Lower lobe of right lung (tissue), 2 donors: Measurements from ENCODE around the gene AKAP6. TPM values are rescaled to one million over a fixed set of nuclear protein-coding genes. Genes with fewer than 3 reads are reported as not detected.

Experiments used
- ATAC-seq, 2 donors: fragments of 200-7000 bp; cut with Tn5 transposase; one replicate each; pipeline ENCODE4 v1.9.1; 2020 to 2022; ENCODE audit warnings: mild to moderate bottlenecking in 2 of 2, moderate library complexity in 2 of 2
- DNase-seq: peaks from one replicate; pipeline ENCODE4 v3.0.0-alpha.2; 2020
- H3K27ac ChIP-seq: fragments of 200-600 bp; one replicate; pipeline ENCODE4 v1.8.0; 2022
- H3K27me3 ChIP-seq: fragments of 200-600 bp; one replicate; pipeline ENCODE4 v1.8.0; 2022; ENCODE audit warnings: low read depth
- H3K36me3 ChIP-seq: fragments of 200-600 bp; one replicate; pipeline ENCODE4 v1.8.0; 2022; ENCODE audit warnings: mild to moderate bottlenecking
- H3K4me1 ChIP-seq: fragments of 200-600 bp; one replicate; pipeline ENCODE4 v1.8.0; 2022
- H3K4me3 ChIP-seq: fragments of 200-600 bp; one replicate; pipeline ENCODE4 v1.8.0; 2022; ENCODE audit warnings: mild to moderate bottlenecking
- H3K9me3 ChIP-seq: fragments of 200-600 bp; one replicate; pipeline ENCODE4 v1.8.0; 2022
- CTCF ChIP-seq: fragments of 200-600 bp; IDR thresholded peaks from one replicate; pipeline ENCODE4 v1.8.0; 2022; ENCODE audit warnings: antibody characterized with exemption, mild to moderate bottlenecking
- intact Hi-C: fragments of 100-400 bp; cut with DNase I; formaldehyde crosslinking; loops from one replicate; pipeline ENCODE4 v1.11.0; 2022
- total RNA-seq: library from RNA; stranded (reverse); fragmentation: NEBNext Ultra II Directional; extraction: Animal tissue kit (Norgen Biotek cat#: 25700); gene quantifications from one replicate; pipeline ENCODE4 v1.2.1, GENCODE V29; 2021
- donor health status: DM: no; HTN: yes; CAD: no; lungs with severe emphysema.

AKAP6 gene
- total RNA-seq, 1 donor from 2014 or later: 8.6 TPM

GRCh38 chr14:32825058-32825457 is 496.0 kb downstream of the AKAP6 start:
- no peak overlapping the region for H3K27ac ChIP-seq
- H3K4me1 ChIP-seq: no peaks in the 10 kb centered on the region
- intact Hi-C loops: no loop called here
- no peaks in the 10 kb centered on the region for H3K27me3 ChIP-seq
- H3K36me3 ChIP-seq: no peaks in the 10 kb centered on the region
- no peak overlapping the region for H3K4me3 ChIP-seq
- no peaks in the 10 kb centered on the region for H3K9me3 ChIP-seq
- ATAC-seq (no peak), DNase-seq (no peak)
- no peak for TF ChIP-seq CTCF

GRCh38 chr14:32826404-32827082 is 497.4 kb downstream of the AKAP6 start:
- ATAC-seq (no peak), DNase-seq (no peak)
- intact Hi-C loops: no loop called here
- Histone ChIP-seq H3K9me3 (no peaks in the 10 kb centered on the region), H3K4me3 (no peak overlapping the region), H3K27me3 (no peaks in the 10 kb centered on the region), H3K4me1 (no peaks in the 10 kb centered on the region), H3K36me3 (no peaks in the 10 kb centered on the region), H3K27ac (no peak overlapping the region)
- TF ChIP-seq CTCF: no peak

- Histone ChIP-seq H3K27ac (no peak overlapping the region), H3K27me3 (no peaks in the 10 kb centered on the region), H3K4me3 (no peak overlapping the region), H3K4me1 (no peaks in the 10 kb centered on the region), H3K36me3 (no peaks in the 10 kb centered on the region), H3K9me3 (no peaks in the 10 kb centered on the region)
- TF ChIP-seq CTCF: no peak
- intact Hi-C loops: no loop called here
- ATAC-seq (no peak), DNase-seq (no peak)
These were observed 498.4 kb downstream of the AKAP6 start for GRCh38 chr14:32827514-32827913.

GRCh38 chr14:32835924-32836323 is 506.8 kb downstream of the AKAP6 start:
- Histone ChIP-seq H3K27ac (no peak overlapping the region), H3K9me3 (no peaks in the 10 kb centered on the region), H3K36me3 (no peaks in the 10 kb centered on the region), H3K4me3 (no peak overlapping the region), H3K4me1 (no peaks in the 10 kb centered on the region), H3K27me3 (no peaks in the 10 kb centered on the region)
- DNase-seq (no peak), ATAC-seq (no peak)
- intact Hi-C loops: no loop called here
- no peak for TF ChIP-seq CTCF

GRCh38 chr14:32841698-32842097 is 512.6 kb downstream of the AKAP6 start:
- intact Hi-C loops: no loop called here
- ATAC-seq: no peak
- Histone ChIP-seq H3K9me3 (no peaks in the 10 kb centered on the region), H3K27me3 (no peaks in the 10 kb centered on the region), H3K27ac (no peak overlapping the region), H3K4me3 (no peak overlapping the region), H3K36me3 (no peaks in the 10 kb centered on the region), H3K4me1 (no peaks in the 10 kb centered on the region)
- DNase-seq: no peak
- TF ChIP-seq CTCF: no peak
